Natural killer cell (primary cell): ENCODE measurements around the gene UGGT1. TPM values are rescaled to one million over a fixed set of nuclear protein-coding genes. Genes with fewer than 3 reads are reported as not detected.

ENCODE experiments used
- ATAC-seq, 3 donors: fragments of 150-1000 bp in 2 of 3; fragments of 200-7000 bp in 1 of 3; cut with Tn5 transposase; 1 replicate in 1 of 3; 2 replicates in 2 of 3; pipeline ENCODE4 v1.10.0; 2021; ENCODE audit warnings: mild to moderate bottlenecking in 2 of 3, moderate library complexity in 2 of 3
- DNase-seq, 2 donors: peaks; one replicate each; pipeline versions ENCODE4 v3.0.0 to v3.0.0-alpha.2; 2013 to 2021; ENCODE audit warnings: mixed read lengths in 1 of 2
- H3K27ac ChIP-seq: one replicate; pipeline ENCODE4 v1.5.1; 2013; ENCODE audit warnings: mild to moderate bottlenecking, low read length
- H3K27me3 ChIP-seq: one replicate; pipeline ENCODE4 v1.6.1; 2013; ENCODE audit warnings: low read length; ENCODE audit not compliant: control insufficient read depth, insufficient read depth
- H3K36me3 ChIP-seq: one replicate; pipeline ENCODE4 v1.6.1; 2013; ENCODE audit warnings: low read length; ENCODE audit not compliant: control insufficient read depth, insufficient read depth
- H3K4me1 ChIP-seq: one replicate; pipeline ENCODE4 v1.6.1; 2013; ENCODE audit warnings: low read length; ENCODE audit not compliant: control insufficient read depth, insufficient read depth
- H3K4me3 ChIP-seq: one replicate; pipeline ENCODE4 v1.5.1; 2013; ENCODE audit warnings: low read length
- H3K9me3 ChIP-seq: one replicate; pipeline ENCODE4 v1.6.1; 2013; ENCODE audit warnings: low read length; ENCODE audit not compliant: control insufficient read depth, insufficient read depth
- H3K27ac Mint-ChIP-seq, 2 donors: one replicate each; pipeline ENCODE4 v1.8.0; 2022; ENCODE audit warnings: mild to moderate bottlenecking in 2 of 2, mixed read lengths in 2 of 2, moderate library complexity in 1 of 2
- H3K27me3 Mint-ChIP-seq, 2 donors: one replicate each; pipeline ENCODE4 v1.8.0; 2022; ENCODE audit warnings: low read depth in 2 of 2, mixed read lengths in 2 of 2
- H3K36me3 Mint-ChIP-seq: one replicate; pipeline ENCODE4 v1.8.0; 2022; ENCODE audit warnings: mixed read lengths
- H3K4me1 Mint-ChIP-seq, 2 donors: one replicate each; pipeline ENCODE4 v1.8.0; 2022; ENCODE audit warnings: mixed read lengths in 2 of 2
- H3K4me3 Mint-ChIP-seq: one replicate; pipeline ENCODE4 v1.8.0; 2022; ENCODE audit warnings: mild to moderate bottlenecking, moderate library complexity, mixed read lengths
- H3K9me3 Mint-ChIP-seq, 2 donors: one replicate each; pipeline ENCODE4 v1.8.0; 2022; ENCODE audit warnings: mixed read lengths in 2 of 2
- CTCF ChIP-seq: fragments of 200-600 bp; IDR thresholded peaks from one replicate; pipeline ENCODE4 v1.8.0; 2022; ENCODE audit warnings: antibody characterized with exemption
- WGBS: methylation state at CpG from one replicate; pipeline ENCODE4 v1.1.7; 2013; ENCODE audit warnings: missing lambda C conversion rate; ENCODE audit not compliant: insufficient coverage; 5-methylcytosine and 5-hydroxymethylcytosine counted together
- intact Hi-C: fragments of 100-400 bp; cut with micrococcal nuclease; formaldehyde crosslinking; loops from one replicate; pipeline ENCODE4 v1.14.2; 2022
- total RNA-seq, 4 donors: library from RNA; stranded (reverse); fragments of 120-200 nt in 1 of 4; gene quantifications; one replicate each; pipeline versions ENCODE4 v1.2.3 to v1.2.4, GENCODE V29; 2013 to 2022

Gene UGGT1
- total RNA-seq, 3 donors from 2014 or later (not counting 1 experiment from before 2014, with no cell fraction given): 48.2 to 70.3 (median 60.7) TPM

- peaks cover 0 to 3% of the 10 kb centered on the region in 2 donors for H3K4me1 Mint-ChIP-seq
- TF ChIP-seq CTCF: no peak
- no peaks in the 10 kb centered on the region for H3K9me3 Mint-ChIP-seq
- no peak overlapping the region for H3K4me3 Mint-ChIP-seq
- no peaks in the 10 kb centered on the region for H3K9me3 ChIP-seq
- H3K27ac Mint-ChIP-seq: no peak overlapping the region
- H3K36me3 ChIP-seq: peaks cover 56% of the 10 kb centered on the region
- intact Hi-C loops: no loop called here
- no peak overlapping the region for H3K27ac ChIP-seq
- H3K4me3 ChIP-seq: no peak overlapping the region
- H3K4me1 ChIP-seq: no peaks in the 10 kb centered on the region
- H3K27me3 ChIP-seq: no peaks in the 10 kb centered on the region
- 96% methylated on average over 9 of the region's 9 CpGs for WGBS
- no peaks in the 10 kb centered on the region for H3K27me3 Mint-ChIP-seq
- peaks cover 25% of the 10 kb centered on the region for H3K36me3 Mint-ChIP-seq
- no peak for ATAC-seq
- no peak for DNase-seq
Observed at GRCh38 chr2:128139624-128140023, 48.6 kb downstream of the UGGT1 start.

- Mint-ChIP-seq H3K27me3 (no peaks in the 10 kb centered on the region), H3K4me3 (no peak overlapping the region), H3K36me3 (peaks cover 23% of the 10 kb centered on the region), H3K9me3 (no peaks in the 10 kb centered on the region), H3K4me1 (no peaks in the 10 kb centered on the region), H3K27ac (no peak overlapping the region)
- Histone ChIP-seq H3K36me3 (peaks cover 45% of the 10 kb centered on the region), H3K4me1 (no peaks in the 10 kb centered on the region), H3K27me3 (no peaks in the 10 kb centered on the region), H3K9me3 (no peaks in the 10 kb centered on the region), H3K4me3 (no peak overlapping the region), H3K27ac (no peak overlapping the region)
- no peak for TF ChIP-seq CTCF
- DNase-seq (no peak), ATAC-seq (no peak)
- intact Hi-C loops: no loop called here
- WGBS: 91% methylated on average over 2 of the region's 3 CpGs
Observed at GRCh38 chr2:128145651-128146050, 54.7 kb downstream of the UGGT1 start.

- Histone ChIP-seq H3K27me3 (no peaks in the 10 kb centered on the region), H3K4me3 (no peak overlapping the region), H3K4me1 (no peaks in the 10 kb centered on the region), H3K27ac (no peak overlapping the region), H3K9me3 (no peaks in the 10 kb centered on the region), H3K36me3 (peaks cover 59% of the 10 kb centered on the region)
- DNase-seq (no peak), ATAC-seq (no peak)
- Mint-ChIP-seq H3K27me3 (no peaks in the 10 kb centered on the region), H3K27ac (no peak overlapping the region), H3K36me3 (peaks cover 17% of the 10 kb centered on the region), H3K4me1 (peaks cover 4 to 5% of the 10 kb centered on the region in 2 donors), H3K9me3 (no peaks in the 10 kb centered on the region), H3K4me3 (no peak overlapping the region)
- no peak for TF ChIP-seq CTCF
- intact Hi-C loops: no loop called here
- 90% methylated on average over 2 of the region's 3 CpGs for WGBS
Observed at GRCh38 chr2:128153786-128154185, 62.8 kb downstream of the UGGT1 start.

- H3K27ac Mint-ChIP-seq: no peak overlapping the region
- DNase-seq (no peak), ATAC-seq (no peak)
- no peak overlapping the region for H3K27ac ChIP-seq
- H3K9me3 ChIP-seq: no peaks in the 10 kb centered on the region
- H3K4me3 Mint-ChIP-seq: no peak overlapping the region
- intact Hi-C loops: no loop called here
- H3K27me3 Mint-ChIP-seq: no peaks in the 10 kb centered on the region
- no peak overlapping the region for H3K4me3 ChIP-seq
- H3K4me1 ChIP-seq: no peaks in the 10 kb centered on the region
- 100% methylated on average over 3 of the region's 4 CpGs for WGBS
- no peaks in the 10 kb centered on the region for H3K27me3 ChIP-seq
- peaks cover 58% of the 10 kb centered on the region for H3K36me3 ChIP-seq
- H3K4me1 Mint-ChIP-seq: peaks cover 4 to 5% of the 10 kb centered on the region in 2 donors
- peaks cover 17% of the 10 kb centered on the region for H3K36me3 Mint-ChIP-seq
- TF ChIP-seq CTCF: no peak
- no peaks in the 10 kb centered on the region for H3K9me3 Mint-ChIP-seq
Observed at GRCh38 chr2:128154225-128154624, 63.2 kb downstream of the UGGT1 start.
